ENCODE results near the gene PLK1.
"Not testable (repeated sequence)": the region's sequence is repeated elsewhere in the genome, so short reads cannot be mapped to it uniquely, and the experiment has no call there.

Gene PLK1

GRCh38 chr16:23712976-23713375 lies 34.3 kb downstream of the PLK1 start, which contains the start of gene ERN2:
Gene ERN2 (minus strand): TSS chr16:23713222. CDS start chr16:23713187, 35 bp downstream.
- FAIRE-seq: no peak

- no peak for FAIRE-seq
These were observed 37.8 kb downstream of the PLK1 start for GRCh38 chr16:23716484-23716883.

GRCh38 chr16:23722613-23723240 lies 44.0 kb downstream of the PLK1 start:
- FAIRE-seq: not testable (repeated sequence)

- FAIRE-seq: no peak
These were observed 45.6 kb downstream of the PLK1 start for GRCh38 chr16:23724096-23724784.

GRCh38 chr16:23724785-23725131 lies 46.1 kb downstream of the PLK1 start:
- FAIRE-seq: no peak

- FAIRE-seq: no peak
These were observed 48.0 kb downstream of the PLK1 start for GRCh38 chr16:23726710-23727109.

- FAIRE-seq: no peak
These were observed 49.4 kb downstream of the PLK1 start for GRCh38 chr16:23728112-23728477.

- no peak for FAIRE-seq
These were observed 51.1 kb downstream of the PLK1 start for GRCh38 chr16:23729503-23730424.

GRCh38 chr16:23734176-23734893 lies 55.6 kb downstream of the PLK1 start:
- no peak for FAIRE-seq

GRCh38 chr16:23737423-23738028 lies 58.8 kb downstream of the PLK1 start:
- FAIRE-seq: not testable (repeated sequence)

GRCh38 chr16:23739516-23739915 lies 60.8 kb downstream of the PLK1 start:
- no peak for FAIRE-seq

All from A204.1 (cell line).